Keratinocyte (primary cell): Measurements from ENCODE around the gene S100A5.

Experiments used
- CTCF ChIP-seq, 3 experiments: IDR thresholded peaks in 1 of 3; conservative IDR thresholded peaks in 1 of 3; optimal IDR thresholded peaks in 1 of 3; 2 replicates in 2 of 3; 3 replicates in 1 of 3; pipeline versions ENCODE3 to v1.5.1; 2011; ENCODE audit warnings: low read length in 3 of 3, mild to moderate bottlenecking in 3 of 3, moderate library complexity in 2 of 3, control low read depth in 1 of 3, inconsistent platforms in 1 of 3; ENCODE audit not compliant: insufficient read depth in 2 of 3; ENCODE audit errors: extremely low read depth in 1 of 3
- EZH2 ChIP-seq: IDR thresholded peaks from one replicate; pipeline ENCODE4 v1.6.1; 2012; ENCODE audit warnings: inconsistent platforms, mild to moderate bottlenecking, low read length, moderate library complexity

DNA sequence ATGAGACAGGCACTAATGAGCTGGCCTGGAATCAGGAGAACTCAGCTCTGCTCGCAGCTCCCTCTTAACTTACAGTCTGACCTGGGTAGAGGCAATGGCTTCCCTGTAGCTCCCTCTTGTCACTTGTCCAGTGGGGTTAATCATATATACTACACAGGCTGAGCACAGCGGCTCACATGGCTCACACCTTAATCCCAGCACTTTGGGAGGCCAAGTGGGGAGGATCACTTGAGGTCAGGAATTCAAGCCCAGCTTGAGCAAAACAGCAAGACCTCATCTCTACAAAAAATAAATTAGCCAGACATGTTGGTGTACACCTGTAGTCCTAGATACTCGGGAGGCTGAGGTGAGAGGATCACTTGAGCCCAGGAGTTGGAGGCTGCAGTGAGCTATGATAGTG, 9.1 kb downstream of the S100A5 start:
- TF ChIP-seq CTCF (optimal IDR thresholded peaks at IDR 0.05 in 1 of 3, IDR thresholded peaks at IDR 0.05 in 1 of 3, conservative IDR thresholded peaks at IDR 0.05 in 1 of 3; ENCODE audit: extremely low read depth in 1 of 3, insufficient read depth in 2 of 3, low read length in 3 of 3) (no peak), EZH2 (no peak)
